GM10266 (cell line): ENCODE results near the gene MS4A1.

Experiments
- DNase-seq: peaks from one replicate; pipeline ENCODE4 v3.0.0; 2012; ENCODE audit errors: extremely low spot score
- CTCF ChIP-seq: IDR thresholded peaks from 2 replicates; pipeline ENCODE4 v1.5.1; 2012; ENCODE audit warnings: mild to moderate bottlenecking, low read depth; ENCODE audit not compliant: control insufficient read depth, insufficient read depth; ENCODE audit errors: missing control alignments

Gene MS4A1

GRCh38 chr11:60477035-60477445, 21.4 kb downstream of the MS4A1 start:
- no peak for DNase-seq

GRCh38 chr11:60482361-60482760, 26.7 kb downstream of the MS4A1 start:
- no peak for TF ChIP-seq CTCF

More at GRCh38 chr11:60477035-60477445, 21.4 kb downstream of the MS4A1 start:
- no peak for TF ChIP-seq CTCF

GRCh38 chr11:60485987-60486386, 30.3 kb downstream of the MS4A1 start:
- peak; percentile 89 for DNase-seq
- peak; percentile 95 for TF ChIP-seq CTCF

More at GRCh38 chr11:60482361-60482760, 26.7 kb downstream of the MS4A1 start:
- DNase-seq = no peak

GRCh38 chr11:60492488-60493009, 36.9 kb downstream of the MS4A1 start, which contains the start of gene MS4A12:
TSS of gene MS4A12 (plus strand) at chr11:60492778. CDS start at chr11:60497319, 4,541 bp downstream.
- TF ChIP-seq CTCF = no peak
- DNase-seq = no peak

GRCh38 chr11:60493454-60493853, 37.8 kb downstream of the MS4A1 start:
- TF ChIP-seq CTCF = no peak
- no peak for DNase-seq

GRCh38 chr11:60498399-60498798, 42.8 kb downstream of the MS4A1 start:
- DNase-seq = no peak
- TF ChIP-seq CTCF = no peak

GRCh38 chr11:60498853-60499252, 43.2 kb downstream of the MS4A1 start:
- no peak for TF ChIP-seq CTCF
- peak; percentile 50 for DNase-seq
